GM23338 (cell line): ENCODE measurements around the gene SAMD8.

Experiments used
- CTCF ChIP-seq, 2 experiments: fragments of 200-600 bp in 1 of 2; sonication (generic) in 1 of 2; conservative IDR thresholded peaks; 2 replicates each; pipeline versions ENCODE4 v1.5.1 to v1.6.1; 2016 to 2017; ENCODE audit warnings: antibody characterized with exemption in 2 of 2, low read depth in 2 of 2, mild to moderate bottlenecking in 2 of 2, moderate library complexity in 1 of 2
- ETS1 ChIP-seq: IDR thresholded peaks from 2 replicates; pipeline ENCODE4 v1.6.1; 2016; ENCODE audit warnings: antibody characterized with exemption
- EZH2 ChIP-seq: fragments of 200-600 bp; sonication (generic); IDR thresholded peaks from one replicate; pipeline ENCODE4 v1.8.0; 2017; ENCODE audit warnings: antibody characterized with exemption, mild to moderate bottlenecking, low read depth; ENCODE audit not compliant: unreplicated experiment
- POLR2AphosphoS5 ChIP-seq: IDR thresholded peaks from 2 replicates; pipeline ENCODE4 v1.6.1; 2016; ENCODE audit warnings: antibody characterized with exemption, low read depth
- STAT1 ChIP-seq: IDR thresholded peaks from one replicate; pipeline ENCODE4 v1.6.1; 2016; ENCODE audit warnings: antibody characterized with exemption; ENCODE audit not compliant: unreplicated experiment
- ZNF462 ChIP-seq: fragments of 250-450 bp; sonication (Bioruptor Pico); IDR thresholded peaks from 2 replicates; pipeline ENCODE4 v1.5.0; 2020; ENCODE audit warnings: mild to moderate bottlenecking, moderate library complexity

- TF ChIP-seq CTCF (conservative IDR thresholded peaks at IDR 0.05; ENCODE audit: low read depth in 2 of 2) = peak in 1 of 2 experiments; percentile 61; a peak in 3 of 4 replicates
- TF ChIP-seq POLR2AphosphoS5 = no peak
- no peak for TF ChIP-seq ETS1
- no peak for TF ChIP-seq STAT1
- TF ChIP-seq EZH2 = no peak
- no peak for TF ChIP-seq ZNF462 (CRISPR knock-in tag)
These were observed 13.7 kb upstream of the SAMD8 start for GRCh38 chr10:75097666-75098285.
